IMR-90 (cell line): ENCODE data around the gene PCGF3. TPM values are rescaled to one million over a fixed set of nuclear protein-coding genes. Genes with fewer than 3 reads are reported as not detected.

Source experiments
- ATAC-seq: fragments of 200-7000 bp; cut with Tn5 transposase; 2 replicates; pipeline ENCODE4 v1.9.1; 2020; ENCODE audit warnings: low read depth, mild to moderate bottlenecking, moderate library complexity
- BruUV-seq: library from RNA; stranded (reverse); fragments of 400-500 nt; replicated peaks from 2 replicates; lab custom pipeline; 2021; lab: Mats Ljungman, UMichigan
- CTCF ChIA-PET: fragments of 300-600 bp; formaldehyde crosslinking; extraction: SDS; loops from one replicate; lab custom pipeline; 2021; ENCODE audit warnings: antibody characterized with exemption; lab: Yijun Ruan, JAX
- POLR2A ChIA-PET: fragments of 300-600 bp; sonication (Branson Sonifier 250); formaldehyde crosslinking; loops from one replicate; lab custom pipeline; 2022; ENCODE audit warnings: antibody characterized with exemption; ENCODE audit not compliant: unreplicated experiment; lab: Charles Lee
- DNase-seq: peaks from one replicate; pipeline ENCODE4 v3.0.0; 2013
- H2AFZ ChIP-seq: replicated peaks from 2 replicates; pipeline ENCODE3; 2013; ENCODE audit warnings: low read length, mild to moderate bottlenecking; ENCODE audit not compliant: poor library complexity
- H2AK5ac ChIP-seq: 2 replicates; pipeline ENCODE4 v1.6.1; 2013; ENCODE audit warnings: low read depth, low read length, inconsistent platforms
- H2AK9ac ChIP-seq: replicated peaks from 2 replicates; pipeline ENCODE3; 2013; ENCODE audit warnings: mild to moderate bottlenecking, low read depth, low read length, moderate library complexity; ENCODE audit not compliant: poor library complexity
- H2BK120ac ChIP-seq: 2 replicates; pipeline ENCODE4 v1.6.1; 2013; ENCODE audit warnings: low read depth, low read length, inconsistent platforms
- H2BK15ac ChIP-seq: 3 replicates; pipeline ENCODE4 v1.6.1; 2013; ENCODE audit warnings: low read depth, low read length, inconsistent platforms
- H2BK20ac ChIP-seq: 2 replicates; pipeline ENCODE4 v1.6.1; 2013; ENCODE audit warnings: low read depth, mild to moderate bottlenecking, inconsistent platforms, low read length, moderate library complexity
- H2BK5ac ChIP-seq: 2 replicates; pipeline ENCODE4 v1.6.1; 2013; ENCODE audit warnings: mild to moderate bottlenecking, low read depth, low read length, inconsistent platforms; ENCODE audit not compliant: poor library complexity, severe bottlenecking
- H3K14ac ChIP-seq: replicated peaks from 2 replicates; pipeline ENCODE4 v1.6.1; 2013; ENCODE audit warnings: low read depth, low read length, inconsistent platforms
- H3K18ac ChIP-seq: 2 replicates; pipeline ENCODE4 v1.6.1; 2013; ENCODE audit warnings: low read depth, low read length, control low read depth
- H3K23ac ChIP-seq: 2 replicates; pipeline ENCODE4 v1.6.1; 2013; ENCODE audit warnings: low read depth, low read length, inconsistent platforms
- H3K27ac ChIP-seq: 2 replicates; pipeline ENCODE4 v1.5.1; 2013; ENCODE audit warnings: mild to moderate bottlenecking, control low read depth, low read length; ENCODE audit not compliant: insufficient read depth
- H3K27me3 ChIP-seq: 2 replicates; pipeline ENCODE4 v1.6.1; 2013; ENCODE audit warnings: low read length; ENCODE audit not compliant: control insufficient read depth, insufficient read depth
- H3K36me3 ChIP-seq: 2 replicates; pipeline ENCODE4 v1.6.1; 2013; ENCODE audit warnings: low read length, mixed read lengths; ENCODE audit not compliant: control insufficient read depth, insufficient read depth
- H3K4ac ChIP-seq: 2 replicates; pipeline ENCODE4 v1.6.1; 2013; ENCODE audit warnings: low read depth, low read length, inconsistent platforms
- H3K4me1 ChIP-seq: 2 replicates; pipeline ENCODE4 v1.6.1; 2013; ENCODE audit warnings: low read length, mixed read lengths; ENCODE audit not compliant: control insufficient read depth, insufficient read depth
- H3K4me2 ChIP-seq: 2 replicates; pipeline ENCODE4 v1.6.1; 2013; ENCODE audit warnings: low read depth, mild to moderate bottlenecking, control low read depth, low read length, moderate library complexity
- H3K4me3 ChIP-seq: 2 replicates; pipeline ENCODE4 v1.5.1; 2013; ENCODE audit warnings: low read depth, mild to moderate bottlenecking, control low read depth, low read length, moderate library complexity; ENCODE audit not compliant: insufficient read depth
- H3K56ac ChIP-seq: 2 replicates; pipeline ENCODE4 v1.6.1; 2013; ENCODE audit warnings: low read length, inconsistent platforms; ENCODE audit not compliant: insufficient read depth; ENCODE audit errors: extremely low read depth
- H3K79me1 ChIP-seq, 2 experiments: 2 replicates each; pipeline ENCODE4 v1.6.1; 2013; ENCODE audit warnings: low read length in 2 of 2, inconsistent platforms in 1 of 2, low read depth in 1 of 2
- H3K9ac ChIP-seq: 2 replicates; pipeline ENCODE4 v1.6.1; 2013; ENCODE audit warnings: low read depth, low read length, control low read depth
- H3K9me1 ChIP-seq: 2 replicates; pipeline ENCODE4 v1.6.1; 2013; ENCODE audit warnings: low read length, inconsistent platforms; ENCODE audit not compliant: insufficient read depth
- H3K9me3 ChIP-seq: 2 replicates; pipeline ENCODE4 v1.6.1; 2013; ENCODE audit warnings: low read length; ENCODE audit not compliant: control insufficient read depth, insufficient read depth
- H4K20me1 ChIP-seq: 2 replicates; pipeline ENCODE4 v1.6.1; 2013; ENCODE audit warnings: low read length, inconsistent platforms; ENCODE audit not compliant: insufficient read depth
- H4K5ac ChIP-seq: 2 replicates; pipeline ENCODE4 v1.6.1; 2013; ENCODE audit warnings: mild to moderate bottlenecking, low read depth, low read length, control low read depth
- H4K8ac ChIP-seq, 2 experiments: 2 replicates each; pipeline ENCODE4 v1.6.1; 2013; ENCODE audit warnings: low read depth in 2 of 2, low read length in 2 of 2, control low read depth in 1 of 2, inconsistent platforms in 1 of 2
- H4K91ac ChIP-seq: 2 replicates; pipeline ENCODE4 v1.6.1; 2013; ENCODE audit warnings: low read depth, low read length, inconsistent platforms; ENCODE audit not compliant: insufficient read depth
- BHLHE40 ChIP-seq: fragments of 150-350 bp; IDR thresholded peaks from 2 replicates; pipeline ENCODE4 v1.6.1; 2016; ENCODE audit warnings: mild to moderate bottlenecking, low read depth, low read length
- CEBPB ChIP-seq: IDR thresholded peaks from 2 replicates; pipeline ENCODE4 v1.6.1; 2012; ENCODE audit warnings: low read depth, low read length, improper control_type of control experiment
- CHD1 ChIP-seq: IDR thresholded peaks from 2 replicates; pipeline ENCODE4 v1.6.1; 2012; ENCODE audit warnings: low read depth, low read length, improper control_type of control experiment
- CTCF ChIP-seq: conservative IDR thresholded peaks from 2 replicates; pipeline ENCODE4 v1.5.1; 2012; ENCODE audit warnings: mild to moderate bottlenecking, low read depth, low read length, improper control_type of control experiment
- ELK1 ChIP-seq: fragments of 150-350 bp; IDR thresholded peaks from 2 replicates; pipeline ENCODE4 v1.6.1; 2016; ENCODE audit warnings: low read depth, mild to moderate bottlenecking, low read length, moderate library complexity, borderline replicate concordance
- FOS ChIP-seq: fragments of 150-350 bp; IDR thresholded peaks from 2 replicates; pipeline ENCODE4 v1.6.1; 2016; ENCODE audit warnings: low read depth, low read length
- MAFK ChIP-seq: IDR thresholded peaks from 2 replicates; pipeline ENCODE4 v1.6.1; 2012; ENCODE audit warnings: low read depth, low read length, improper control_type of control experiment
- MAZ ChIP-seq: IDR thresholded peaks from 2 replicates; pipeline ENCODE4 v1.6.1; 2012; ENCODE audit warnings: low read depth, mild to moderate bottlenecking, low read length, improper control_type of control experiment, moderate library complexity, borderline replicate concordance
- MXI1 ChIP-seq: IDR thresholded peaks from 2 replicates; pipeline ENCODE4 v1.6.1; 2012; ENCODE audit warnings: low read depth, mild to moderate bottlenecking, low read length, moderate library complexity, borderline replicate concordance
- NFE2L2 ChIP-seq: fragments of 150-350 bp; IDR thresholded peaks from 2 replicates; pipeline ENCODE4 v1.6.1; 2016; ENCODE audit warnings: low read depth, mild to moderate bottlenecking, low read length
- POLR2A ChIP-seq: IDR thresholded peaks from 2 replicates; pipeline ENCODE4 v1.6.1; 2012; ENCODE audit warnings: mild to moderate bottlenecking, low read depth, low read length
- RAD21 ChIP-seq: IDR thresholded peaks from 2 replicates; pipeline ENCODE4 v1.6.1; 2012; ENCODE audit warnings: low read length, improper control_type of control experiment
- RCOR1 ChIP-seq: IDR thresholded peaks from 2 replicates; pipeline ENCODE4 v1.6.1; 2012; ENCODE audit warnings: mild to moderate bottlenecking, low read length, improper control_type of control experiment; ENCODE audit not compliant: insufficient replicate concordance
- RFX5 ChIP-seq: IDR thresholded peaks from 2 replicates; pipeline ENCODE4 v1.8.0; 2012; ENCODE audit warnings: low read depth, mild to moderate bottlenecking, low read length, moderate library complexity
- SMC3 ChIP-seq: fragments of 150-350 bp; IDR thresholded peaks from 2 replicates; pipeline ENCODE4 v1.6.1; 2016; ENCODE audit warnings: low read depth, mild to moderate bottlenecking, antibody characterized with exemption, low read length, moderate library complexity
- USF2 ChIP-seq: fragments of 150-350 bp; IDR thresholded peaks from 2 replicates; pipeline ENCODE4 v1.6.1; 2017; ENCODE audit warnings: mild to moderate bottlenecking, antibody characterized with exemption, low read length, low read depth
- WGBS, 2 experiments: methylation state at CpG; one replicate each; pipeline versions ENCODE4 v1.1.5 to v1.1.7; 2013; ENCODE audit warnings: missing lambda C conversion rate in 2 of 2; ENCODE audit not compliant: insufficient read length in 1 of 2; ENCODE audit errors: extremely low coverage in 2 of 2; 5-methylcytosine and 5-hydroxymethylcytosine counted together
- dilution Hi-C: fragments of 300-500 bp; cut with HindIII; formaldehyde crosslinking; loops from one replicate; pipeline ENCODE4 v1.14.3; 2018; ENCODE audit warnings: low sequenced_read_pairs; ENCODE audit not compliant: unreplicated experiment
- in situ Hi-C: fragments of 300-500 bp; cut with MboI; formaldehyde crosslinking; loops from 3 replicates; pipeline ENCODE4 v1.14.3; 2019; ENCODE audit warnings: low sequenced_read_pairs, inconsistent platforms, mixed read lengths
- intact Hi-C: fragments of 100-400 bp; cut with micrococcal nuclease; formaldehyde crosslinking; loops from 2 replicates; pipeline ENCODE4 v1.10.0; 2022
- polyA plus RNA-seq, 3 experiments: library from polyadenylated mRNA; depleted of rRNA; stranded (reverse); fragments of >200 nt; gene quantifications; 2 replicates each; pipeline ENCODE4 v1.2.3, GENCODE V29; 2012; ENCODE audit warnings: low replicate concordance in 1 of 3
- total RNA-seq: library from RNA; depleted of rRNA; stranded (reverse); fragments of >200 nt; gene quantifications from 2 replicates; pipeline ENCODE4 v1.2.3, GENCODE V29; 2012

PCGF3 gene
- total and polyA plus RNA-seq, 2 of the 4 experiments (the other 2 are of a cell fraction), result 40.0 to 55.3 TPM

DNA sequence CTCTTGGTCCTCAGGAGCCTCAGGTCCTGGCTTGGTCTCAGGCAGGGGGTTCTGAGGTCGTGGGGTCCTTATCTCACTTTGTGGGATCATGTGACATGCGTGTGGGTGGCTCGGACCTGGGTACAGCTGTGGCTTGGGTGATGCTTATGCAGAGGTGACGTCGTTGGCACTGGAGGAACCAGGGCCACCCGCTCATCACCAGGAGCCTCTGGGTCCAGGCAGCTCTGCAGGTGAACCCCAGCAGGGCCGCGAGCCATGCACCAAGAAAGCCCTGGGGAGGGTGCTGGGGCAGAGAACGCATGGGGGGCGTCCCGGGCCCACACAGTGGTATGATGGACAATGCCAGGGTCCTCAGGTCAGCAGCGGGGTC, 40.3 kb upstream of the PCGF3 start:
- no peak overlapping the region for H3K56ac ChIP-seq
- no peak overlapping the region for H3K4ac ChIP-seq
- no peaks in the 10 kb centered on the region for H3K79me1 ChIP-seq
- no peak overlapping the region for H4K91ac ChIP-seq
- no peak overlapping the region for H2AFZ ChIP-seq
- no peaks in the 10 kb centered on the region for H3K36me3 ChIP-seq
- H3K9ac ChIP-seq, result no peak overlapping the region
- intact Hi-C loops (no loop called here), in situ Hi-C loops (no loop called here), dilution Hi-C loops (no loop called here)
- no peak overlapping the region for H2BK5ac ChIP-seq
- no peaks in the 10 kb centered on the region; the same call in 1 of the 2 replicates for H3K9me3 ChIP-seq
- no peak for TF ChIP-seq RCOR1
- TF ChIP-seq RAD21, result no peak
- no peak for TF ChIP-seq MAFK
- no peak for TF ChIP-seq POLR2A
- TF ChIP-seq USF2, result no peak
- no peak for TF ChIP-seq ELK1
- TF ChIP-seq MAZ, result no peak
- TF ChIP-seq FOS, result no peak
- no peak for TF ChIP-seq NFE2L2
- no peak for TF ChIP-seq BHLHE40
- no peak for TF ChIP-seq SMC3
- no peak for TF ChIP-seq CTCF
- no peak for TF ChIP-seq CEBPB
- no peak for TF ChIP-seq CHD1
- TF ChIP-seq MXI1, result no peak
- no peak for TF ChIP-seq RFX5
- BruUV-seq, result no TSS peak
- ATAC-seq, result no peak
- CTCF ChIA-PET, result no interaction called here
- no peaks in the 10 kb centered on the region for H3K9me1 ChIP-seq
- no peak overlapping the region for H2BK120ac ChIP-seq
- no peak overlapping the region for H3K4me2 ChIP-seq
- H3K4me1 ChIP-seq, result no peaks in the 10 kb centered on the region
- no peak overlapping the region for H3K18ac ChIP-seq
- H3K4me3 ChIP-seq, result no peak overlapping the region
- H4K20me1 ChIP-seq, result no peaks in the 10 kb centered on the region
- H2BK20ac ChIP-seq, result no peak overlapping the region
- H2BK15ac ChIP-seq, result no peak overlapping the region
- H3K14ac ChIP-seq, result no peak overlapping the region
- no peak for DNase-seq
- no peak overlapping the region for H3K23ac ChIP-seq
- no peak overlapping the region for H4K8ac ChIP-seq
- WGBS, 2 experiments, result 83% methylated on average over 10 of the region's 12 CpGs; no CpG with 5 or more reads in 1 of the 2 experiments
- POLR2A ChIA-PET, result no interaction called here
- no peak overlapping the region for H2AK9ac ChIP-seq
- H2AK5ac ChIP-seq, result no peak overlapping the region
- no peak overlapping the region for H3K27ac ChIP-seq
- no peak overlapping the region for H4K5ac ChIP-seq
- peaks cover 4% of the 10 kb centered on the region; the same call in 1 of the 2 replicates for H3K27me3 ChIP-seq
